ENCODE data around the gene MSN. TPM values are rescaled to one million over a fixed set of nuclear protein-coding genes. Genes with fewer than 3 reads are reported as not detected.
A peak's percentile ranks its signal among the peaks of the same experiment; 100 is the strongest.

Gene MSN
- total RNA-seq, 1 donor from 2014 or later, result 385 TPM

- no peak for DNase-seq (ENCODE audit: low read depth)
- no peak overlapping the region for H3K4me3 ChIP-seq (ENCODE audit: low read depth, low read length)
Measured at GRCh38 chrX:65718538-65718937, 51.1 kb downstream of the MSN start.

GRCh38 chrX:65720381-65720964 lies 53.0 kb downstream of the MSN start:
- no peak overlapping the region for H3K4me3 ChIP-seq (ENCODE audit: low read depth, low read length)
- TF ChIP-seq, protein P1, sequence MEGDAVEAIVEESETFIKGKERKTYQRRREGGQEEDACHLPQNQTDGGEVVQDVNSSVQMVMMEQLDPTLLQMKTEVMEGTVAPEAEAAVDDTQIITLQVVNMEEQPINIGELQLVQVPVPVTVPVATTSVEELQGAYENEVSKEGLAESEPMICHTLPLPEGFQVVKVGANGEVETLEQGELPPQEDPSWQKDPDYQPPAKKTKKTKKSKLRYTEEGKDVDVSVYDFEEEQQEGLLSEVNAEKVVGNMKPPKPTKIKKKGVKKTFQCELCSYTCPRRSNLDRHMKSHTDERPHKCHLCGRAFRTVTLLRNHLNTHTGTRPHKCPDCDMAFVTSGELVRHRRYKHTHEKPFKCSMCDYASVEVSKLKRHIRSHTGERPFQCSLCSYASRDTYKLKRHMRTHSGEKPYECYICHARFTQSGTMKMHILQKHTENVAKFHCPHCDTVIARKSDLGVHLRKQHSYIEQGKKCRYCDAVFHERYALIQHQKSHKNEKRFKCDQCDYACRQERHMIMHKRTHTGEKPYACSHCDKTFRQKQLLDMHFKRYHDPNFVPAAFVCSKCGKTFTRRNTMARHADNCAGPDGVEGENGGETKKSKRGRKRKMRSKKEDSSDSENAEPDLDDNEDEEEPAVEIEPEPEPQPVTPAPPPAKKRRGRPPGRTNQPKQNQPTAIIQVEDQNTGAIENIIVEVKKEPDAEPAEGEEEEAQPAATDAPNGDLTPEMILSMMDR (conservative IDR thresholded peaks at IDR 0.05; ENCODE audit: low read depth, low read length), result peak; percentile 16
- DNase-seq (ENCODE audit: low read depth), result no peak

More at GRCh38 chrX:65718538-65718937, 51.1 kb downstream of the MSN start:
- TF ChIP-seq, protein P1 (conservative IDR thresholded peaks at IDR 0.05; ENCODE audit: low read depth, low read length), result no peak

- TF ChIP-seq, protein P1 (conservative IDR thresholded peaks at IDR 0.05; ENCODE audit: low read depth, low read length), result no peak
- DNase-seq (ENCODE audit: low read depth), result no peak
- no peak overlapping the region for H3K4me3 ChIP-seq (ENCODE audit: low read depth, low read length)
Measured at GRCh38 chrX:65723706-65724105, 56.3 kb downstream of the MSN start.

GRCh38 chrX:65726715-65727114 lies 59.3 kb downstream of the MSN start:
- TF ChIP-seq, protein P1 (conservative IDR thresholded peaks at IDR 0.05; ENCODE audit: low read depth, low read length), result no peak
- H3K4me3 ChIP-seq (ENCODE audit: low read depth, low read length), result no peak overlapping the region
- no peak for DNase-seq (ENCODE audit: low read depth)

DNA sequence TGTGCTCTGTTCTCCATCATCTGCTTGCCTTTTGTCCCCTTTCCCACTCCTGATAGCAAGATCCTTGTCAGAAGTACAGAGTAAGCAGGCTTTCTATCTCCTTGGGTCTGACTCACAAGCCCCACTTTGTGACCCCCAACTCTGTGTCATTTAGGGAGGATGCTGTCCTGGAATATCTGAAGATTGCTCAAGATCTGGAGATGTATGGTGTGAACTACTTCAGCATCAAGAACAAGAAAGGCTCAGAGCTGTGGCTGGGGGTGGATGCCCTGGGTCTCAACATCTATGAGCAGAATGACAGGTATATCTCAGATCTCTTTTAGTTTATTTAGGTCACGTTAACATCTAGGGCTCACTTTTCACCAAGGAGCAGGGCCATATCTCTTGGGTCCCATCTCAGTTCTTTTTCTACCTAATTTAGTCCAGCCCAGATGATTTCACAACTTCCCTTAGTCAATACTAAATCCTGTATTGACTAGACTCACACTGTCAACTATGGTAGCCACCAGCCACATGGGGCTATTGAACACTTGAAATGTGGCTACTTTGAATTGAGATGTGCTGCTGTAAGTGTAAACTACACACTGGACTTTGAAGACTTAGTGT lies 64.3 kb downstream of the MSN start:
- TF ChIP-seq, protein P1 (conservative IDR thresholded peaks at IDR 0.05; ENCODE audit: low read depth, low read length), result no peak
- no peak for DNase-seq (ENCODE audit: low read depth)

DNA sequence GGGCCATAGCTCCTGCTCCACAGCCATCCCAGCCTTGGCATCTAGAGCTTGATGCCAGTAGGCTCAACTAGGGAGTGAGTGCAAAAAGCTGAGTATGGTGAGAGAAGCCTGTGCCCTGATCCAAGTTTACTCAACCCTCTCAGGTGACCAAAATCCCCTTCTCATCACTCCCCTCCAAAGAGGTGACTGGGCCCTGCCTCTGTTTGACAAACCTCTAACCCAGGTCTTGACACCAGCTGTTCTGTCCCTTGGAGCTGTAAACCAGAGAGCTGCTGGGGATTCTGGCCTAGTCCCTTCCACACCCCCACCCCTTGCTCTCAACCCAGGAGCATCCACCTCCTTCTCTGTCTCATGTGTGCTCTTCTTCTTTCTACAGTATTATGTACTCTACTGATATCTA lies 73.5 kb downstream of the MSN start:
- TF ChIP-seq, protein P1 (conservative IDR thresholded peaks at IDR 0.05; ENCODE audit: low read depth, low read length), result no peak
- no peak for DNase-seq (ENCODE audit: low read depth)
- no peak overlapping the region for H3K4me3 ChIP-seq (ENCODE audit: low read depth, low read length)

More for the DNA sequence above, 64.3 kb downstream of the MSN start:
- H3K4me3 ChIP-seq (ENCODE audit: low read depth, low read length), result no peak overlapping the region

DNA sequence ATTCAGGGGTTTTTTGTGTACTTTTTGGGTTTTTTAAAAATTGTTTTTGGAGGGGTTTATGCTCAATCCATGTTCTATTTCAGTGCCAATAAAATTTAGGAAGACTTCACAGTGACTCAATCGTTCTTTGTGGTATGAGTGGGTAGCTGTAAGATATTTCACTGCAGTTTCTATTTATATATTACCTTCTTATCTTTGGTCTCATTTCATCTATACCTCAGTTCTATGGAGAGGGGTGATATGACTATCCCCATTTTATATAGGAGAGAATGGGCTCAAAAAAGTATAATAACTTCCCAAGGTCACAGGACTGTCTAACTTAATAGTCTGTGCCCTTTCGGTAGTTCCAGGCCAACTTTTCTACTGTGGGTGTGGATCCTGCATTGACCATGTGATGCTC lies 74.4 kb downstream of the MSN start:
- H3K4me3 ChIP-seq (ENCODE audit: low read depth, low read length), result no peak overlapping the region
- TF ChIP-seq, protein P1 (conservative IDR thresholded peaks at IDR 0.05; ENCODE audit: low read depth, low read length), result no peak
- no peak for DNase-seq (ENCODE audit: low read depth)
